AG04449 (cell line): ENCODE measurements around the gene EVC.

Experiments used
- CTCF ChIA-PET: fragments of 350-600 bp; formaldehyde crosslinking; extraction: SDS; loops from one replicate; lab custom pipeline; 2021; ENCODE audit warnings: antibody characterized with exemption; lab: Yijun Ruan, JAX
- POLR2A ChIA-PET: fragments of 400-600, 350-600 bp; formaldehyde crosslinking; extraction: SDS; loops from one replicate; lab custom pipeline; 2020; ENCODE audit warnings: antibody characterized with exemption, inconsistent platforms; lab: Yijun Ruan, JAX
- DNase-seq: peaks from one replicate; pipeline ENCODE4 v3.0.0-alpha.2; 2010; ENCODE audit warnings: low read depth, low spot score
- H3K4me3 ChIP-seq: 2 replicates; pipeline ENCODE4 v1.5.1; 2011; ENCODE audit warnings: low read depth, mild to moderate bottlenecking, control low read depth, low read length
- CTCF ChIP-seq: IDR thresholded peaks from one replicate; pipeline ENCODE4 v1.5.1; 2011; ENCODE audit warnings: mild to moderate bottlenecking, moderate library complexity, low read length, control low read depth, inconsistent platforms; ENCODE audit not compliant: insufficient read depth; ENCODE audit errors: missing control alignments

EVC gene

GRCh38 chr4:5709207-5709575, 1.8 kb upstream of the EVC start:
- CTCF ChIA-PET = interaction anchor here (1.1 to 3.3 kb wide), 9 partner anchors 10 to 104 kb away, joined by 3 to 18 read pairs (median 5); no protein-coding TSS in a partner anchor
- no peak overlapping the region for H3K4me3 ChIP-seq
- no peak for DNase-seq

GRCh38 chr4:5710065-5710960, 688 bp upstream of the EVC start:
- no peak for DNase-seq
- peak; percentile 21 for TF ChIP-seq CTCF
- POLR2A ChIA-PET = interaction anchor here (0.6 kb wide), 1 partner anchor 12 kb away, joined by 3 read pairs; no protein-coding TSS in a partner anchor
- CTCF ChIA-PET = interaction anchor here (0.7 to 3.3 kb wide), 12 partner anchors 12 to 103 kb away, joined by 3 to 18 read pairs (median 4); no protein-coding TSS in a partner anchor
- peak overlapping the region; percentile 76 for H3K4me3 ChIP-seq

More at GRCh38 chr4:5709207-5709575, 1.8 kb upstream of the EVC start:
- TF ChIP-seq CTCF = no peak
- POLR2A ChIA-PET = interaction anchor here (0.8 to 1.6 kb wide), 3 partner anchors 12 to 39 kb away, joined by 3 to 8 read pairs (median 3); no protein-coding TSS in a partner anchor

GRCh38 chr4:5711479-5712184, 631 bp downstream of the EVC start:
- TF ChIP-seq CTCF = no peak
- no peak for DNase-seq
- ChIA-PET POLR2A (no interaction called here), CTCF (interaction anchor here (0.7 to 1.6 kb wide), 3 partner anchors 17 to 70 kb away, joined by 3 read pairs; no protein-coding TSS in a partner anchor)
- peak overlapping the region; percentile 76 for H3K4me3 ChIP-seq

- TF ChIP-seq CTCF = no peak
- CTCF ChIA-PET = no interaction called here
- POLR2A ChIA-PET = interaction anchor here (0.6 to 1.3 kb wide), 5 partner anchors 10 to 661 kb away, joined by 3 to 4 read pairs (median 3); partner anchors contain the start of gene STK32B
Observed at GRCh38 chr4:5712517-5712916, 1.5 kb downstream of the EVC start.

GRCh38 chr4:5712931-5713330, 1.9 kb downstream of the EVC start:
- no peak for TF ChIP-seq CTCF
- H3K4me3 ChIP-seq = peak overlapping the region; percentile 76; the same call in 1 of the 2 replicates
- POLR2A ChIA-PET = interaction anchor here (0.6 to 1.3 kb wide), 5 partner anchors 10 to 662 kb away, joined by 3 to 4 read pairs (median 3); partner anchors contain the start of gene STK32B
- CTCF ChIA-PET = no interaction called here
- DNase-seq = no peak

More at GRCh38 chr4:5712517-5712916, 1.5 kb downstream of the EVC start:
- H3K4me3 ChIP-seq = peak overlapping the region; percentile 76
- no peak for DNase-seq
